Ishikawa (cell line): ENCODE results near the gene KBTBD3.

Source experiments
- CEBPB ChIP-seq: IDR thresholded peaks from 2 replicates; pipeline ENCODE4 v1.6.1; 2012
- CREB1 ChIP-seq: IDR thresholded peaks from 2 replicates; pipeline ENCODE4 v1.6.1; 2012; ENCODE audit warnings: low read depth
- EGR1 ChIP-seq: IDR thresholded peaks from 2 replicates; pipeline ENCODE4 v1.6.1; 2012
- EP300 ChIP-seq: IDR thresholded peaks from 2 replicates; pipeline ENCODE4 v1.6.1; 2012; ENCODE audit warnings: borderline replicate concordance
- FOXM1 ChIP-seq: IDR thresholded peaks from 2 replicates; pipeline ENCODE4 v1.6.1; 2012; ENCODE audit warnings: low read depth, borderline replicate concordance
- NFIC ChIP-seq: IDR thresholded peaks from 2 replicates; pipeline ENCODE4 v1.6.1; 2012
- RAD21 ChIP-seq: IDR thresholded peaks from 2 replicates; pipeline ENCODE4 v1.6.1; 2012; ENCODE audit warnings: low read depth
- TAF1 ChIP-seq: IDR thresholded peaks from 2 replicates; pipeline ENCODE4 v1.6.1; 2012; ENCODE audit warnings: low read depth, mild to moderate bottlenecking
- TCF12 ChIP-seq: IDR thresholded peaks from 2 replicates; pipeline ENCODE4 v1.6.1; 2012; ENCODE audit warnings: low read depth
- TEAD4 ChIP-seq: IDR thresholded peaks from 2 replicates; pipeline ENCODE4 v1.6.1; 2012
- YY1 ChIP-seq: IDR thresholded peaks from 2 replicates; pipeline ENCODE4 v1.6.1; 2012; ENCODE audit warnings: low read depth
- ZBTB7A ChIP-seq: IDR thresholded peaks from 2 replicates; pipeline ENCODE4 v1.6.1; 2012; ENCODE audit warnings: low read depth
- TF ChIP-seq, protein P1 (sequence below): IDR thresholded peaks from 2 replicates; pipeline ENCODE4 v1.6.1; 2012
- TF ChIP-seq, protein P2 (sequence below): IDR thresholded peaks from 2 replicates; pipeline ENCODE4 v1.6.1; 2012; ENCODE audit warnings: low read depth, mild to moderate bottlenecking
- TF ChIP-seq, protein P3 (sequence below): IDR thresholded peaks from 2 replicates; pipeline ENCODE4 v1.6.1; 2012

The KBTBD3 gene

DNA sequence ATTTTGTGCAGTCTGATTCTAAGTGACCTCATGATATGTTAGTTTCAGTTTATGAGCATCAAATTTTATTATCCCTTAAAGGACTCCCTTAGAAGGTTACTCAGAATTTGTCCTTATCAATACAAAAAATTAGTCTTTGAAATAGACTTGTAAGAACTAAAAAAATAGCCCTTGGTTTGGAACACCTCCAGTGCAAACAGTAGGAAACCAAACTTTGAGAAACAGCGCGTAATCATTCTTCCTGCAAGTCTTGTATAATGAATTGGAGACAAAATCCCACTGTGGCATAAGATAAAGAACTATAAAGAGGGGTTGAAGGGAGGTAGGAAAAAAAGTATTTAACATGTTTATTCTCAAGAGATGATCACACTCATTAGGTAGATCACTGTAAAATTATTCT, 44.3 kb downstream of the KBTBD3 start:
- TF ChIP-seq EP300 (no peak), ZBTB7A (no peak), CEBPB (no peak), EGR1 (no peak), FOXM1 (no peak), TCF12 (no peak), TEAD4 (no peak)
- TF ChIP-seq, protein P1, sequence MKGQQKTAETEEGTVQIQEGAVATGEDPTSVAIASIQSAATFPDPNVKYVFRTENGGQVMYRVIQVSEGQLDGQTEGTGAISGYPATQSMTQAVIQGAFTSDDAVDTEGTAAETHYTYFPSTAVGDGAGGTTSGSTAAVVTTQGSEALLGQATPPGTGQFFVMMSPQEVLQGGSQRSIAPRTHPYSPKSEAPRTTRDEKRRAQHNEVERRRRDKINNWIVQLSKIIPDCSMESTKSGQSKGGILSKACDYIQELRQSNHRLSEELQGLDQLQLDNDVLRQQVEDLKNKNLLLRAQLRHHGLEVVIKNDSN = no peak
- TF ChIP-seq, protein P2, sequence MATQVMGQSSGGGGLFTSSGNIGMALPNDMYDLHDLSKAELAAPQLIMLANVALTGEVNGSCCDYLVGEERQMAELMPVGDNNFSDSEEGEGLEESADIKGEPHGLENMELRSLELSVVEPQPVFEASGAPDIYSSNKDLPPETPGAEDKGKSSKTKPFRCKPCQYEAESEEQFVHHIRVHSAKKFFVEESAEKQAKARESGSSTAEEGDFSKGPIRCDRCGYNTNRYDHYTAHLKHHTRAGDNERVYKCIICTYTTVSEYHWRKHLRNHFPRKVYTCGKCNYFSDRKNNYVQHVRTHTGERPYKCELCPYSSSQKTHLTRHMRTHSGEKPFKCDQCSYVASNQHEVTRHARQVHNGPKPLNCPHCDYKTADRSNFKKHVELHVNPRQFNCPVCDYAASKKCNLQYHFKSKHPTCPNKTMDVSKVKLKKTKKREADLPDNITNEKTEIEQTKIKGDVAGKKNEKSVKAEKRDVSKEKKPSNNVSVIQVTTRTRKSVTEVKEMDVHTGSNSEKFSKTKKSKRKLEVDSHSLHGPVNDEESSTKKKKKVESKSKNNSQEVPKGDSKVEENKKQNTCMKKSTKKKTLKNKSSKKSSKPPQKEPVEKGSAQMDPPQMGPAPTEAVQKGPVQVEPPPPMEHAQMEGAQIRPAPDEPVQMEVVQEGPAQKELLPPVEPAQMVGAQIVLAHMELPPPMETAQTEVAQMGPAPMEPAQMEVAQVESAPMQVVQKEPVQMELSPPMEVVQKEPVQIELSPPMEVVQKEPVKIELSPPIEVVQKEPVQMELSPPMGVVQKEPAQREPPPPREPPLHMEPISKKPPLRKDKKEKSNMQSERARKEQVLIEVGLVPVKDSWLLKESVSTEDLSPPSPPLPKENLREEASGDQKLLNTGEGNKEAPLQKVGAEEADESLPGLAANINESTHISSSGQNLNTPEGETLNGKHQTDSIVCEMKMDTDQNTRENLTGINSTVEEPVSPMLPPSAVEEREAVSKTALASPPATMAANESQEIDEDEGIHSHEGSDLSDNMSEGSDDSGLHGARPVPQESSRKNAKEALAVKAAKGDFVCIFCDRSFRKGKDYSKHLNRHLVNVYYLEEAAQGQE = no peak
- TF ChIP-seq, protein P3, sequence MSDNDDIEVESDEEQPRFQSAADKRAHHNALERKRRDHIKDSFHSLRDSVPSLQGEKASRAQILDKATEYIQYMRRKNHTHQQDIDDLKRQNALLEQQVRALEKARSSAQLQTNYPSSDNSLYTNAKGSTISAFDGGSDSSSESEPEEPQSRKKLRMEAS = no peak

DNA sequence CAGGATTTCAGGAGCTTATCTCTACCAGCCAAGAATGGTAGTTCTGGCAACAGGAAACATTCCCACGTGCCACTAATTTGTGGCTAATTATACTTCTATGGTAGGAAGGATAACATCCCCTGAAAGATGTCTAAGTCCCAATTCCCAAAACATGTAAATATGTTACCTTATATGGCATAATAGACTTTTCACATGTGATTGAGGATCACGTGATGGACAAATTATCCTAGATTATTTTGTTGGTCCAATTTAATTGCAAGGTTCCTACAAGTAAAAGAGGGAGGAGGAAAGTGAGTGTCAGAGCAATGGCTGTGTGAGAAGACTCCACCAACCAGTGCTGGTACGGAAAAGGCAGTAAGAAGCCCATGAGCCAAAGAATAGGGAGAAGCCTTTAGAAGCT, 45.2 kb downstream of the KBTBD3 start:
- TF ChIP-seq CREB1 = no peak
- TF ChIP-seq CEBPB = no peak
- no peak for TF ChIP-seq YY1
- no peak for TF ChIP-seq TCF12
- TF ChIP-seq TAF1 = no peak
- TF ChIP-seq ZBTB7A = no peak
- no peak for TF ChIP-seq EGR1
- TF ChIP-seq FOXM1 = no peak
- TF ChIP-seq, protein P1 = no peak
- no peak for TF ChIP-seq NFIC
- TF ChIP-seq TEAD4 = no peak
- TF ChIP-seq RAD21 = no peak

DNA sequence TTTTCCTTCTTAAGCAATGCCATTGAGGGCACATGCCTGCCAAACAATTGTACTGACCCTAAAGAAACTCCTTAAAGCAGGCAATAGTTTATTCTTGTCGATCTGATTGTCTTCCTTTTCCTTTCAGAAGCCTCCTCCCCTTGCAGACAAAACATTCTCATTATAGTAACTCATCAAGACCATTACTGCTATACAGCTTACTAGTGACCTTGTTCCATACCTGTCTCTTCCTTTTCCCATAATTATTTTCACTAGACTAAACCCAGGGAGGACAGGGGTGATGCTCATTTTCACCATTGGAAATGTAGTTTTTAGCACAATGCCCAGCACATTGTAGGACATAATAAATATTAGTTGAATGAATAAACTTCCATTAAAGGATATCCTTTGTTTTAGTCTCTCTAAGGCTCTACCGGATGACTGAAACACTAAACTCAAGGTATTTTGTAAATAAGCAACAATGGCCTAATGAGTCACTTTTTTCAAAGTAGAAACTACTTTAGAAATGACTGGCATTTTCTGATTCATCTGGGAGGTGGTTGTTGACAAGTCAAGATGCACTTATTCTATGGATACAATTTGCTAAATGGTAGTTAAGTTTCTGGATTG, 45.8 kb downstream of the KBTBD3 start:
- TF ChIP-seq TEAD4 = no peak
- TF ChIP-seq, protein P2 = no peak
- no peak for TF ChIP-seq TCF12
- no peak for TF ChIP-seq CREB1
- no peak for TF ChIP-seq EP300
- no peak for TF ChIP-seq NFIC
- TF ChIP-seq TAF1 = no peak
- no peak for TF ChIP-seq CEBPB
- TF ChIP-seq RAD21 = no peak
- no peak for TF ChIP-seq YY1
- TF ChIP-seq FOXM1 = no peak
- TF ChIP-seq ZBTB7A = no peak

DNA sequence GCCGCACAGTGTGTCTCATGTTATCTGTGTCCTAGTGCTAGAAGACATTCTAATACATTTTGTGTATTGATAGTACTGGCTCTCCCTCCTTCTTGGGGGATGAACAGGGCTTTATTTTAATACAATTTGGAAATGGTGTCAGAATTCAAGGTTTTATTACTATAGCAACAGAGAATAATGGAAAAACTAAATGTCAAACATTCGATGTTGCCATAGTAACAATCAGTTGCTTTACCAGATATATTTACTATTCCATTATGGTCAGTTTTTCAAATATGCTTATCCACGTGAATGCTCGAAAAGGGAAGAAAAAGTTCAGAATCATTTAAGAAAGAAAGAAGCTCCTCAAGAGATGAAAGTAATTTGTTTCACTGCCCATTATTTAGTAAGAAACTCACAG, 46.5 kb downstream of the KBTBD3 start:
- TF ChIP-seq TCF12 = no peak
- TF ChIP-seq, protein P1 = no peak
- TF ChIP-seq TEAD4 = no peak
- TF ChIP-seq FOXM1 = no peak
- TF ChIP-seq RAD21 = no peak
- no peak for TF ChIP-seq YY1
- no peak for TF ChIP-seq ZBTB7A
- no peak for TF ChIP-seq CREB1
- no peak for TF ChIP-seq EGR1
- no peak for TF ChIP-seq NFIC
- TF ChIP-seq, protein P2 = no peak
- TF ChIP-seq EP300 = no peak
- TF ChIP-seq CEBPB = no peak
- TF ChIP-seq, protein P3 = no peak
- TF ChIP-seq TAF1 = no peak
